Bronchial epithelial cell (primary cell): ENCODE results near the gene PTPRD. TPM values are rescaled to one million over a fixed set of nuclear protein-coding genes. Genes with fewer than 3 reads are reported as not detected.

Experiments used
- DNase-seq: peaks from one replicate; pipeline ENCODE4 v3.0.0-alpha.2; 2010; ENCODE audit warnings: low read depth
- FAIRE-seq: peaks from 2 replicates; lab custom pipeline; 2011; peaks lifted over from hg19 to GRCh38; lab: Jason Lieb, UNC
- H3K27me3 ChIP-seq: 2 replicates; pipeline ENCODE4 v1.5.1; 2011; ENCODE audit warnings: low read length; ENCODE audit not compliant: control insufficient read depth, insufficient read depth
- H3K36me3 ChIP-seq: 2 replicates; pipeline ENCODE4 v1.5.1; 2011; ENCODE audit warnings: low read length; ENCODE audit not compliant: control insufficient read depth, insufficient read depth
- H3K4me3 ChIP-seq: 2 replicates; pipeline ENCODE4 v1.5.1; 2011; ENCODE audit warnings: mild to moderate bottlenecking, low read depth, low read length, control low read depth
- total RNA-seq: library from RNA; depleted of rRNA; stranded (reverse); fragments of >200 nt; gene quantifications from 2 replicates; pipeline ENCODE4 v1.2.1, GENCODE V29; 2014
- TF ChIP-seq, protein P1 (sequence below): IDR thresholded peaks from 2 replicates; pipeline ENCODE4 v1.5.1; 2011; ENCODE audit warnings: mild to moderate bottlenecking, moderate library complexity, low read length, control low read depth, inconsistent platforms; ENCODE audit not compliant: insufficient read depth, severe bottlenecking

Gene PTPRD
- total RNA-seq, 1 donor from 2014 or later: 2.9 TPM

DNA sequence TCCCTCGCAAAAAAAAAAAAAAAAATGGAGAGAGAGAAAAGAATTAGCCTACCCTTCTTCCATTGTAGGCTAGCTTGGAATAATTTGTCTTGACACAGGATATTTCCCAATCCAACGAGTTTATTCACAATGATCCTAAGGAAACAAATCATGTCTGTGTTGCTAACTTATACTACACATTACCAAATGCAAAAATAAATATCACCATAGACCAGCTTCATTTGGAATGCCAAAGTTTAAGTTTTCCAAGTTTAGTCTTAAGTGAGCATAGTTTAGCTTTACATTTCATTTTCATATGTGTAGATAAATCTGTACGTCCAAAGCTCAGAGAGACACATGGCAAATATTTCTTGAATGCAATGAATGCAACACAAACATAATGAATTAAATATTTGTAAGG, 1707.1 kb downstream of the PTPRD start:
- Histone ChIP-seq H3K36me3 (no peaks in the 10 kb centered on the region), H3K27me3 (no peaks in the 10 kb centered on the region), H3K4me3 (no peak overlapping the region)
- no peak for FAIRE-seq
- no peak for DNase-seq
- TF ChIP-seq, protein P1, sequence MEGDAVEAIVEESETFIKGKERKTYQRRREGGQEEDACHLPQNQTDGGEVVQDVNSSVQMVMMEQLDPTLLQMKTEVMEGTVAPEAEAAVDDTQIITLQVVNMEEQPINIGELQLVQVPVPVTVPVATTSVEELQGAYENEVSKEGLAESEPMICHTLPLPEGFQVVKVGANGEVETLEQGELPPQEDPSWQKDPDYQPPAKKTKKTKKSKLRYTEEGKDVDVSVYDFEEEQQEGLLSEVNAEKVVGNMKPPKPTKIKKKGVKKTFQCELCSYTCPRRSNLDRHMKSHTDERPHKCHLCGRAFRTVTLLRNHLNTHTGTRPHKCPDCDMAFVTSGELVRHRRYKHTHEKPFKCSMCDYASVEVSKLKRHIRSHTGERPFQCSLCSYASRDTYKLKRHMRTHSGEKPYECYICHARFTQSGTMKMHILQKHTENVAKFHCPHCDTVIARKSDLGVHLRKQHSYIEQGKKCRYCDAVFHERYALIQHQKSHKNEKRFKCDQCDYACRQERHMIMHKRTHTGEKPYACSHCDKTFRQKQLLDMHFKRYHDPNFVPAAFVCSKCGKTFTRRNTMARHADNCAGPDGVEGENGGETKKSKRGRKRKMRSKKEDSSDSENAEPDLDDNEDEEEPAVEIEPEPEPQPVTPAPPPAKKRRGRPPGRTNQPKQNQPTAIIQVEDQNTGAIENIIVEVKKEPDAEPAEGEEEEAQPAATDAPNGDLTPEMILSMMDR: no peak

DNA sequence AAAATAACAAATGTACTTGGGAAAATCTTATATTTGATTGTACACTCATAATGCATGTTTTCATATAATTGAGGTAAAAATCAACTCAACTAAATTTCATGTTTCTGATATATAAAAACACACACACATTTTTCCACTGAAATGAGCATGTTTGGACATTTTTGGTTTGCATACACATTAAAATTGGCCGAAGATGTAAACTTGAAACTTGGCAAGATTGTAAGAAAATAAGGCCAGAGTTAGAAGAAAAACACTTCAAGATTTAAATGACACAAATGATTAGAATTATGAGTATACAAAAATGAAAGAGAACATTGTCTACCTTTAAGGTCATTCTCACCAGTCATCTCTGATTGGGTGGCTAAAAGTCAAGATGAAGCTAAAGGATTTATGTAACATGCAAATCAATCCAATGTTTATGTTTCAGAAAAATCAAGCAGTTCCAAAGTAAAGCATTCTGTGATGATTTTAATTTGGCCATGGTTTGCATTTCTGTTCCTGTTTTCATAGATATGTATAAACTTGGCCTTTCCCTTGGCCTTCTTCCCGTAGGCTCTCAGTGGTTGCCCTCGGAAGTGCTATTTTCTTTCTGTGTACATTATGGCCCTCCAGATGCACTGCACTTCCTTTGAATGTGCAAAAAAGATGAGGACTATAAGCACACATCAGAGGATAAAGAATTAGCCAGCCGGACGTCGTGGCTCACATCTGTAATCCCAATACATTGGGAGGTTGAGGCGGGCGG, 1707.9 kb downstream of the PTPRD start:
- FAIRE-seq (no peak), DNase-seq (no peak)

DNA sequence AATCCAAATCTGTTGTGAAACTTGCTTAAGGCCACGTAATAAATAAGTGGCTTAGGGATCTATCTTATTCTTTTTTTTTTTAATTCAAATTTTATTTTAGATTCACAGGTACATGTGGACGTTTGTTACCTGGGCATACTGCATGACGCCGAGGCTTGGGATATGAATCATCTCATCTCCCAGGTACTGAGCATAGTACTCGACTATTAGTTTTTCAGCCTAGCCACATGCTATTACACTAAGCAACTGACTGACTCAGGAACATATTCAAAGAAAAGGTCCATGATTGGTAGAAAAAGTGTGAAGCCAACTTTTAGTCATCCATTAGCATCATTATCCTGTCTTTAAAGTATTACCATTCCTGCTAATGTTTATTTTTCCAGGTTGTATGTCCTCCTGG, 1709.7 kb downstream of the PTPRD start:
- TF ChIP-seq, protein P1: no peak
- no peak for FAIRE-seq

More for the DNA sequence above, 1707.9 kb downstream of the PTPRD start:
- TF ChIP-seq, protein P1: no peak
- Histone ChIP-seq H3K27me3 (no peaks in the 10 kb centered on the region), H3K36me3 (no peaks in the 10 kb centered on the region), H3K4me3 (no peak overlapping the region)

DNA sequence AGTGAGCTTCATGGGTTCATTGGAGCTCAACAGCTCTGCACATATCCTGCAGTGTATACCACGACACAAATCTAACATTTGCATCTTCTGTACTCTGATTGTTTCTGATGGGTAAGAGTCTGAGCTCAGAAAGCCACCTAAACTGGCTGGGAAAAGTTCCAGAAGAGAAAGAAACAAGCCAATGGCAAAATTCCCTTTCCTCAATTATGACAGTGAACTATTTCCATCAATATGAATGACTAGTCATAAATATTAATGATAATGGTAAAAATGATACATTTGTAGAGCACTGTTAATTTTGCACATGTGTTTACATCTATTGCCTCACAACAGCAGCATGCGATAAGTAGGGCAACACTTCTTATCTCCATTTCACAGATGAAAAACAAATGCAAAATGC, 1711.7 kb downstream of the PTPRD start:
- H3K4me3 ChIP-seq: no peak overlapping the region
- H3K27me3 ChIP-seq: no peaks in the 10 kb centered on the region
- no peaks in the 10 kb centered on the region for H3K36me3 ChIP-seq
- FAIRE-seq (no peak), DNase-seq (no peak)
- TF ChIP-seq, protein P1: no peak

More for the DNA sequence above, 1709.7 kb downstream of the PTPRD start:
- Histone ChIP-seq H3K4me3 (no peak overlapping the region), H3K36me3 (no peaks in the 10 kb centered on the region), H3K27me3 (no peaks in the 10 kb centered on the region)
- peak; percentile 78 for DNase-seq

DNA sequence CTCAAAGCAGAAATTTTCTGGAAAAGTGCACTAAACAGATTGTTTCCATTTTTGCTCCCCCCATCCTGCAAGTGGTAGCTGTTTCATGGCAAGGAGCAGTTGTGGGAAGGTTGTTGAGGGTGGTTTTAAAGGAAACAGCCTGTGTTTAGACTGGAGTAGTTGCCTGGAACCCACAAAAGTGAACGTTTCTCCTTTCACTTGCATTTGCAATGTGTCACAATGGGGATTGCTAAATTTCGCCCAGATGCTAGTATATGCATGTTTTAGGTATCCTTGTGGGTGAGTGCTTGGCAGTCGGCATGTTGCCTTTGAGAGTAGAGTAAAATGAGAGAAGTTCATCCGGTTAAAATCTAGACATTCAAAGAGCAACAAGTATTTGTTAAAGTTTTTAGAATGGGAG, 1713.3 kb downstream of the PTPRD start:
- DNase-seq (peak; percentile 77), FAIRE-seq (no peak)
- Histone ChIP-seq H3K27me3 (no peaks in the 10 kb centered on the region), H3K36me3 (no peaks in the 10 kb centered on the region), H3K4me3 (no peak overlapping the region)
- TF ChIP-seq, protein P1: no peak

DNA sequence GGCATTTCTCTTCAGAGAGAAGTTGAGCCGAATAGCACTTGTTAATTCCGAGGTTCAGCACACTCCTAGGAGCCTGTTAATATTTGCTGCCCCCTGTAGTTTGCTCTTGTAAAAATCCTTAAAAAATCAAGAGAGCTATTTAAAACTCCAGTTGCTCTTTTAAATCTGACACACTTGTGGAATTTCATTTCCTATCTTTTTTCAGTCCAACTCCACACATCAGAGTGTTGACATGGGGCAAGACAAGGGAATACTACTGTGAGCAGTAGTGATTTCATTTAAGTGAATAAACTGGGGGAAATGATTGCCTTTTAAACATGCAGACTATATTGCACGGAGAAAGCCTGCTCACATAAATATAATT, 1717.0 kb downstream of the PTPRD start:
- no peaks in the 10 kb centered on the region for H3K27me3 ChIP-seq
- TF ChIP-seq, protein P1: peak; percentile 58
- H3K36me3 ChIP-seq: no peaks in the 10 kb centered on the region
- DNase-seq (peak; percentile 55), FAIRE-seq (no peak)
- no peak overlapping the region for H3K4me3 ChIP-seq
